Middle frontal gyrus (tissue), 1 donor: ENCODE results near the gene TJP1.

Source experiments
- DNase-seq: peaks from one replicate; pipeline ENCODE4 v3.0.0-alpha.2; 2015; ENCODE audit warnings: low spot score; ENCODE audit errors: extremely low spot score

The TJP1 gene

GRCh38 chr15:29822100-29822683 lies at the start of gene TJP1:
Gene TJP1, minus strand, starts transcription at chr15:29822468. Its CDS starts 440 bp downstream, at chr15:29822028.
- DNase-seq, result peak; percentile 68

GRCh38 chr15:29871401-29871800 lies 49.1 kb upstream of the TJP1 start:
- DNase-seq, result no peak

GRCh38 chr15:29870495-29871151 lies 48.4 kb upstream of the TJP1 start:
- no peak for DNase-seq

GRCh38 chr15:29867241-29868000 lies 45.2 kb upstream of the TJP1 start:
- no peak for DNase-seq

- no peak for DNase-seq
Measured at GRCh38 chr15:29866337-29866736, 44.1 kb upstream of the TJP1 start.

- no peak for DNase-seq
Measured at GRCh38 chr15:29864501-29864900, 42.2 kb upstream of the TJP1 start.

GRCh38 chr15:29863438-29863837 lies 41.2 kb upstream of the TJP1 start:
- DNase-seq, result no peak

GRCh38 chr15:29862271-29862670 lies 40.0 kb upstream of the TJP1 start:
- DNase-seq, result no peak

GRCh38 chr15:29860872-29861271 lies 38.6 kb upstream of the TJP1 start:
- DNase-seq, result no peak

GRCh38 chr15:29859973-29860715 lies 37.9 kb upstream of the TJP1 start:
- no peak for DNase-seq

GRCh38 chr15:29859293-29859692 lies 37.0 kb upstream of the TJP1 start:
- no peak for DNase-seq

- no peak for DNase-seq
Measured at GRCh38 chr15:29857221-29857789, 35.0 kb upstream of the TJP1 start.

GRCh38 chr15:29854413-29854812 lies 32.1 kb upstream of the TJP1 start:
- no peak for DNase-seq

GRCh38 chr15:29853211-29853987 lies 31.1 kb upstream of the TJP1 start:
- no peak for DNase-seq

GRCh38 chr15:29852201-29852600 lies 29.9 kb upstream of the TJP1 start:
- DNase-seq, result no peak

GRCh38 chr15:29849716-29850115 lies 27.4 kb upstream of the TJP1 start:
- no peak for DNase-seq

GRCh38 chr15:29849218-29849617 lies 26.9 kb upstream of the TJP1 start:
- no peak for DNase-seq

- DNase-seq, result no peak
Measured at GRCh38 chr15:29844290-29844903, 22.1 kb upstream of the TJP1 start.

- no peak for DNase-seq
Measured at GRCh38 chr15:29842290-29842689, 20.0 kb upstream of the TJP1 start.

GRCh38 chr15:29840926-29841325 lies 18.7 kb upstream of the TJP1 start:
- DNase-seq, result no peak
